ENCODE results near the gene TMEM163.
A peak's percentile ranks its signal among the peaks of the same experiment; 100 is the strongest.

The TMEM163 gene

DNA sequence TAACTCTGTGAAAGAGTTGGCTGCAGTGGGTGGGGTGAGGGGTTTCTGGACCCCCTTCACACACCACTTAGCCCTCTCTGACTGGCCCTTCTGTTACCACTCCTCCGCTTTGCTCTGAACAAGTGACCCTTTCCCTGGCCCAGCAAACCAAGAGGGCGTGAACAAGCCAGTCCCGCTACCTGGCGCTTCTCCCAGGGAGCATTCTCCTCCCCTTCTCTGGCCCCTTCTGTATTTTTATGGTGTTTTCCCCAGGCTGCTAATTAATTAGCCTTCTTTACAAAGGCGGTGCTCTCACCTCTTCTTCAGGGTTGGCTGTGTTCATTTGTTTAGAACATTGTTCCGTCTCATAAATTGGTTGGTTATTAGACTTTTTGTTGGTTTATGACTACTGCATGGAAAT is 284.8 kb downstream of the TMEM163 start:
- no peak for DNase-seq (ENCODE audit: low read depth)
- no peak overlapping the region for H3K4me3 ChIP-seq (ENCODE audit: low read depth, low read length)

DNA sequence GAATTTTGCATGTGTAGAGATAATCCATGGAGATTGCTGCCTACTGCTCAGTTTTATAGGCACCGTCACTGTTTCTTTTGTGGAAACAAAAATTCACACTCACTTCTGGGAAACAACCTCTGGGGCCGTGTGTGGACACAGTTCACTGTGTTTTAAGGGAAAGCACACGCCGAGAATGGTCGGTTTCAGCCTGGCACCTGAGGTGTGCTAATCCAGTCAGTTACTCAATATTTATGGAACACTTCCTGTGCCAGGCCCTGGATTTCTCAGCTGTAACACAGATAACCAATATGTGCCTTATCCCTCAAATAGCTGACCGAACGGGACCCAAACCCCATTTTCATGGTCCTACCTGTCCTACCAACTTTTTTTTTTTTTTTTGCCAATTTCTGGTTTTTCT is 285.3 kb downstream of the TMEM163 start:
- H3K4me3 ChIP-seq (ENCODE audit: low read depth, low read length) = no peak overlapping the region
- no peak for DNase-seq (ENCODE audit: low read depth)

DNA sequence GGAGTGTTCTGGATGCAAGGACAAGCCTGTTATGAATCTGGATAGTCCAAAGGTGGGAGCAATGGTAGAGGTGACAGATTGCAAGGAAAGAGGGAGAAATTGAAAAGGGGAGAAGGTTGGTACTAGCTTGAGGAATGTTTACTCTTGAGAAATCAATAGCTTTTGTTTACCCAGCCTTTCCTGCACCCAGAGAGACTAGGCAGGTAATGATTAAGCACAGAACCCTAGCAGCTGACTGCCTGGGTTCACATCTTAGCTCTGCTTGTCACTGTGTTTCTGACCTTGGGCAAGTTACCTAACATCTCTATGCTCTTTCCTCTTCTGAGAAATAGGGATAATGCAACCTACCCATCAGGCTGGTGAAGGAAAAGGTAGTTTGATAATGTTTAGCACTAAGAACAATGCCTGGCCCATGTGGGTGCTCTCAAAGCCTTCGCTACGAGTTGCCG is 286.3 kb downstream of the TMEM163 start:
- H3K4me3 ChIP-seq (ENCODE audit: low read depth, low read length) = no peak overlapping the region
- DNase-seq (ENCODE audit: low read depth) = no peak

DNA sequence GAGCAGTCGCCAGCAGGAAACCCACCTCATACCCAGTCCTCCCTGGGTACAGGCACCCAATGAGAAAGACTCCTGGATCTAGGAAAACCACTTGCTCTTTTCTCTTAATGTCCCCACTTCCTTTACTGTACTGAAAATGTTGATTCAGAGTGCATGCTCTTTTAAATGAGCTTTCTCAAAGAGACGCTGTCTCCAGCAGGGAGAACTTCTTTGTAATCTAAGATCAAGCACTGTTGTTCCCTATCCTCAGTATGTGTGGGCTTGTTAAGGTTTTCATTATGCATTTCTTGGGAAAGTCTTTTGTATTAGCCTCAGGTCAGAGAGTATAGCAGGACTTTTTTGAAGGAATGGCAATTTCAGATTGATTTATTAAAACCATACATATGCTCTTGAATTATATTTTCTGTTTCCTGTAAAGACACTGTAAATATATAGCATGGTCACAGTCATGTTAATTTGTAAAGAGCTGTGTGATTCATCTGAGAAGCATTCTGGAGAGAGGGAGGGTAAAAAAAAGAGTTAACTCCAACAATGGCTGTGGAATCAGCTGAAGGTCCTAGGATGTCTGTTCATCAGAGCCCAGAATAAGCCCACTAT is 286.9 kb downstream of the TMEM163 start:
- no peak overlapping the region for H3K4me3 ChIP-seq (ENCODE audit: low read depth, low read length)
- DNase-seq (ENCODE audit: low read depth) = no peak

DNA sequence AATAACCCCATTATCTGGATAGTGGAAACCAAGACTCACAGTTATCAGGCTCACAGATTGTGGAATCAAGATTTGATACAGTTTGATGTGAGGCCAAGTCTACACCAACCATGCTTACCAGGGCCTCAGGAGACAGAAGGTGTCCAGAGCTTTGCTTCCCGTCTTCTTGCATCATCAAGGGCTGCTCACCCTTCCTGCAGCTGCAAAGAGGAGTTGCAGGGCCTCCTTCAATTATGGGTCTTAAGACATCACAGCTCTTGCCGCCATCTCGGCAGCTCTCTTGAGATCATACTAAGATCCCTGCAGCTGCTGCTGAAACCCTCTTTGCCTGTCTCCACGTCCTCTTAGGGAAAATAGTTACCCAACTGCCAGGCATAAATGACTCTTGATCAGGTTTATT is 288.9 kb downstream of the TMEM163 start:
- H3K4me3 ChIP-seq (ENCODE audit: low read depth, low read length) = no peak overlapping the region
- peak; percentile 56 for DNase-seq (ENCODE audit: low read depth)

DNA sequence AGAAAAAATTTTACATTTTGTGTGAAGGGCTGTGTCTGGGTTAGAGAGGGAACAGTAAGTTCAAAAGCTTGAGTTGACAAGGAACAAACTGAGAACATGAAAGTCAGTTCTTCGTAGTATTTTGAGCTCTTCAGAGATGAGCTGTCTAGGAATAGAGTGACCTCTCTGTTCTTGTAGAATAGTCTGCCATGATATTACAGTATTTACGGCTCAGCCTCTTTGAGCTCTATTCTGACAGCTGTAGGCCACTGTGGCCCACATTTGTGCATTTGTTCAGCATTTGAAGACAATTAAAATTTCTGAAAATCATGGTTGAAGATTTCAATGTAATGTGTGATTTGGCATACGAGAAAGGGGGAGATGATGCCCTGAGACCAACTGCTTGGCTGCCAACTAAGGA is 292.1 kb downstream of the TMEM163 start:
- H3K4me3 ChIP-seq (ENCODE audit: low read depth, low read length) = no peak overlapping the region
- DNase-seq (ENCODE audit: low read depth) = no peak

DNA sequence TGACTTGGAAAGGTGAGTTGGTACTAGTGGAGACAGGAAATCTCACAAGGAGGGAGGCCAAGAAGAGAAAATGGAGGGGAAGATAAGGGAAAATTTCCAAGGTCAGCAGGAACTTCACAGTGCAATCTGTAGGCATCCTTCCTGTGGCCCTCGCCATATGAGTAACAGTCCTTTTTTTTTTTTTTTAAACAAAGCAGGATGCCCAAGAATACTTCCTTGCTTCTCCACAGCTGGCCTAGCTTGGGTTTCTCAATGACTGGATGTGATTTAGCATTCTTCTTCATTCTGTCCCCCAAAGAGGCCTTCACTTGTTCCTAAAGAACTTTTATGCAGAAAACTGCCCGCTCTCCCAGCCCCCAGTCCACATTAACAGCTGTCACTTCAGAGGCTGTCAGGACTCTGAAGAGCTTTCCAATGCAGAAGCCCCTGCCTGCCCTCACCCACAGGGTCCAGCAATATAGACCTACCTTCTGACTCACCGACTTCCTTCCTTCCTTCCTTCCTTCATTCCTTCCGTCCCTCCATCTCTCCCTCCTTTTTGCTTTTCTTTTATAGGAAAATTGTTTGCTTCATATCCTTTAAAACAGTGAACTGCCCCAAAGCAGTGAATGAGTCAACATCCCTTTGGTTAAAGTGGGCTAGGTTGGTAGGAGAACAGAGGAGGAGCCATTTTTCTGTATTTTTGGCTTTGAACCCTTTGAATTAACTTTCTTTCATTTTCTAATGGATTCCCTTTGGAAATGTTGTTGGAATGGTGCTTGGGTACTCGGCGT is 292.9 kb downstream of the TMEM163 start:
- no peak for DNase-seq (ENCODE audit: low read depth)
- no peak overlapping the region for H3K4me3 ChIP-seq (ENCODE audit: low read depth, low read length)

DNA sequence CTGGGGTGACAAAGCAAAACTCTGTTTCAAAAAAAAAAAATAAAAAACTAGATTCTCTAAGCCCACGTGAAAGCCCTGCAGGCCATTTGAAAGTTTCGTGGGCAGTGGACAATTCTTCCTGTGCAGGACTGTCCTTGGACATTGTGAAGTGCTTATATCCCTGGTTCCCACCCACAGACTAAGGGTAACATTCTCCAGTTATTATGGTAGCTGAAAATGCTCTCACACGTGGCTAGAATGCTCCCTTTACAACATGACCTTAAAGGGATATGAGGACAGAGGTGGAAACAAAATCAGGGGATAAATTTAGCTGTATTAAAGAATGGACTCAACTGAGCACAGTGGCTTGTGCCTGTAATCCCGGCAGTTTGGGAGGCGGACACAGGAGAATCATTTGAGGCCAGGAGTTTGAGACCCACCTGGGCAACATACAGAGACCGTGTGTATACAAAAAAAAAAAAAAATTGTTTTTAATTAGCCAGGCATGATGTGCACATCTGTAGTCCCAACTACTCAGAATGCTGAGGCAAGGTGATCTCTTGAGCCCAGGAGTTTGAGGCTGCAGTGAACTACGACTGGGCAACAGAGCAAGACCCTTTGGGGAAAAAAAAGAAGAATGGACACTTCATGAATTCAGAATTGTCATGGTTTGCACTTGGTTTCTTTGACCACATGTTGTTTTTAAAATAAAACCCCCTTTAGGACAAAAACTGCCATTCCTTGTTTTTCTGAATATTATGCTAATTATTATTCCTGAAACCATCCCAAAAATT is 297.1 kb downstream of the TMEM163 start:
- no peak for DNase-seq (ENCODE audit: low read depth)
- no peak overlapping the region for H3K4me3 ChIP-seq (ENCODE audit: low read depth, low read length)

DNA sequence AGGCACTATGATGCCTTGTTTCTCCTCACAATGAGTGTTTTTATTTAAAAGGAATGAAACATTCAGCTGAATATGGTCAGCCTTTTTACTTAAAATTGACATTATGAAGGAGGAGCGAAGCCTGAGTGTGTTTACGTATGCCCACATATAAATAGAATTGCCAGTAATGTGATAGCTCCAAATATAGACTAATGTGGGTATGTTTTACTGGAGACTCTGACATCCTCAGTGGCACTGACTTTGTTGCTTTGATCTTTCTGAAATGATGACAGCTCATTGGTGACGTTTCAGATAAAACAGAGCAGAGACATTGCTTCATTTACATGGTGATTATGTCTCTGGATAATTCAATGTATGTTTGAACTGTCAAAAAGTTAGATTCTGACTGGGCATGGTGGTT is 297.9 kb downstream of the TMEM163 start:
- no peak overlapping the region for H3K4me3 ChIP-seq (ENCODE audit: low read depth, low read length)
- DNase-seq (ENCODE audit: low read depth) = no peak

DNA sequence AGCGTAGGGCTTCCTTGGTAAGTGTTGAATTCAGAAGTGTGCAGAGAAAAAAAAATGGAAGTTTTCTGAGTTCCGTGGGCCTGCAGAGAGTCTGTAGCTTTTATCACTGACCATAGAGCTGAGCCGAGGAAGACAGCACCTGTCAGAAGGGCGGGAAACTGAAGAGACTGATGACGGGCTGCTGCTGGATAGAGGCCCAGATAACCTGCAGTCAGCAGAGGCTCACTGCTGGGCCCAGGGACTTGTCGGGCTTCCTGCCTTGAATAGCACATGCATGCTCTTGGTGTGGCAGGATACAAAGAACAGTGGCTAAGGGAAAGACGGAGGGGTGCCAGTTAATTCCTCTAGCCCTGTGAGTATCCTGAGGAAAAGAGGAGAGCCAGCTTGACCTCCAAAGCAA is 298.5 kb downstream of the TMEM163 start:
- H3K4me3 ChIP-seq (ENCODE audit: low read depth, low read length) = no peak overlapping the region
- no peak for DNase-seq (ENCODE audit: low read depth)

DNA sequence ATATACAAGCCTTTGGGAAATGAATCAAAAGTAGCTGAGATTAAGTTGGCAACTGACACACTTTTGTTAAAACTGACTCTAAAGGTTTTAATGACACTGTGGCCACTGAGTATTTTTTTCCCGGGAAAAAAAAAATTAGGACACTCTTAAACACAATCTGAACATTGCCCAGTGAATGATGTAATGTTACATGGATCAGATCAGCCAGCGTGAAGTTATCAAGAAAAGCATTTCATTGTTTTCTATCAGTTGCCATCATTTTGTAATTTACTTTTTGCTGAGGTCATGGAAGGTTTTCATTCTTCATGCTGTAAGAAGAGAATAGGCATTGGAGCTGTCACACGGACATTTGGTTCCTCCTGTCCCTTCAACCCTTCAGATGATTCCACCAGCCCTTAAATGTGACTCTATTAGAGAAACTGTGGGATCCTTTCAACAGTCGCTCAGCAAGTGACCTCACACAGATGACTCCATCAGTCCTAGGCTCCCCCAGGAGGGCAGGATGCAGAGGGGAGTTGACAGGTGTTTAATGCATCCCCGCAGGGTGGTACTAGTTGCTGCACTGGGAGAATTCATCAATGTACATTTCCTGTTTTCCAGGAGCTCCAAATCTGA is 300.7 kb downstream of the TMEM163 start:
- no peak overlapping the region for H3K4me3 ChIP-seq (ENCODE audit: low read depth, low read length)
- DNase-seq (ENCODE audit: low read depth) = no peak

DNA sequence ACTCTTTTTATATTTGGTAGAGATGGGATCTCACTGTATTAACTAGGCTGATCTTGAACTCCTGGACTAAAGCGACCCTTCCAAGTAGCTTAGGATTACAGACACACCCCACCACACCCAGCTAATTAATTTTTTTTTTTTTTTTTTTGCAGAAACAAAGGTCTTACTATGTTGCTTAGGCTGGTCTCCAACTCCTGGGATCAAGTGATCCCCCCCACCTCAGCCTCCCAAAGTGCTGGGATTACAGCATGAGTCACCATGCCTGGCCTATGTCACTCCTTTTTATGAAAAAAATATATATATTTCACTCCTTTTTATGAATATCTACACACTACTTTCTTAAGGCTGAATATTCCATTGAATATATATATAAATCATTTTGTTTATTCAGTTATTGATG is 302.2 kb downstream of the TMEM163 start:
- no peak overlapping the region for H3K4me3 ChIP-seq (ENCODE audit: low read depth, low read length)
- no peak for DNase-seq (ENCODE audit: low read depth)

DNA sequence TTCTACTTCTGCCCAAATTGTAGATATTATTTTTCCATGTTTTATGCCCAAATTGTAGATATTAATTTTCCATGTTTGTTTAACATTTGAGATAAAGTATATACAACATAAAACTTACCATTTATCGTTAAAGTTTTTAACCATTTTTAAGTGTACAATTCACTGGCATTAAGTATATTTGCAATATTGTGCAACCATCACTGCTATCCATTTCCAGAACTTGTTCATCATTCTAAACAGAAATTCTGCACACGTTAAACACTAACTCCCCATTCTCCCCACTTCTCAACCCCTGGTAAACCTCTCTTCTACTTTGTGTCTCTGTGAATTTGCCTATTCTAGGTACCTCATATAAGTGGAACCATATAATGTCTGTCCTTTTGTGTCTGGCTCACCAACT is 302.8 kb downstream of the TMEM163 start:
- DNase-seq (ENCODE audit: low read depth) = no peak
- H3K4me3 ChIP-seq (ENCODE audit: low read depth, low read length) = no peak overlapping the region

DNA sequence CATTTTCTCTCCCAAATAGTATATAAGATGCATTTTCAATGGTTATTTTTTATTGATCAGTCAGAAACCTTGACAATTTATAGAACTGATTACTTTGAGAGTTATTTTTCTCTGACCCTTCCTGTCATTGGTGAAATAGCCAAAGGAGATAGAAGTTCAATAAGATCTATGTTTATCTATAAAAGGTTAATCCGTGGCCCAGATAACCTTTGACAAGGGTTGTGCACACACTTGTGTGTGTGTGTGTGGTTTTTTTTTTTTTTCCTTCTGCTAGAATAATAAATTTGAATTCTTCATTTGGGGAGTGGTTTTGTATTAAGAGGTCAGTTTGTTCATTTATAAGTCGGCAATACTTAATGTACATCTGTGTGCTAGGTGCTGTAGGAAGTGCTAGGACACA is 304.9 kb downstream of the TMEM163 start:
- no peak overlapping the region for H3K4me3 ChIP-seq (ENCODE audit: low read depth, low read length)
- DNase-seq (ENCODE audit: low read depth) = no peak

DNA sequence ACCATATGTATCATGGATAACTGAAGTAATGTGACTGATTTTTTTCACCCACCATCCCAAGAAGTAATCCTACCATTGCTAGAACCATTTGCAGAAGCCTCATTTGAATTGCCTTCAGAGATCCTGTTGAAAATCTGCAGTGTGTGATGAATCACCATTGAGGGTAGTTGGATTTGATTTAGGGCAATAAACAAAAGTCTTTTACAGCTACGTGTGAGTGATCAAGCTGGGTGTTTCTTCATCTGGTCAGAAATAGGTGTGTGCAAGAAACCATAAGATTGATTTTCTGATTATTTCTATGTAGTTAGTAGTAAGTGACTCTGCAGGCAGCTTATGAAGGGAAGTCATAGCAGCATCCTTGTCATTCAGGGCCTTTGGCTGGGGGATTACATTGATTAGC is 305.4 kb downstream of the TMEM163 start:
- no peak for DNase-seq (ENCODE audit: low read depth)
- no peak overlapping the region for H3K4me3 ChIP-seq (ENCODE audit: low read depth, low read length)

DNA sequence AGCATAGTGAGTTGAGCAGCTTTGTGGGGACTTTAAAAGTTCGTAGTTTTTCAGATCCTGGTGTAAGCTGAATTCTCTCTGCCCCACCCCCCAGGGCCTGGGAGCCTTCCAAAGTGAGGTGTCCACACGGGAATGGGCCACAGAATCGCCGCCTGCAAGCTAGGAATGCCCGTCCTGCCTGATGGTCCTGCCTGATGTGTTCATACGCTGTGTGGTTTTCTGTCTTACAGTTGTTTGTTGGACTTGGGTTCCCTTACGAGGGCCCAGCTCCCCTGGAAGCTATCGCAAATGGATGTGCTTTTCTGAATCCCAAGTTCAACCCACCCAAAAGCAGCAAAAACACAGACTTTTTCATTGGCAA is 306.2 kb downstream of the TMEM163 start:
- H3K4me3 ChIP-seq (ENCODE audit: low read depth, low read length) = no peak overlapping the region
- no peak for DNase-seq (ENCODE audit: low read depth)

DNA sequence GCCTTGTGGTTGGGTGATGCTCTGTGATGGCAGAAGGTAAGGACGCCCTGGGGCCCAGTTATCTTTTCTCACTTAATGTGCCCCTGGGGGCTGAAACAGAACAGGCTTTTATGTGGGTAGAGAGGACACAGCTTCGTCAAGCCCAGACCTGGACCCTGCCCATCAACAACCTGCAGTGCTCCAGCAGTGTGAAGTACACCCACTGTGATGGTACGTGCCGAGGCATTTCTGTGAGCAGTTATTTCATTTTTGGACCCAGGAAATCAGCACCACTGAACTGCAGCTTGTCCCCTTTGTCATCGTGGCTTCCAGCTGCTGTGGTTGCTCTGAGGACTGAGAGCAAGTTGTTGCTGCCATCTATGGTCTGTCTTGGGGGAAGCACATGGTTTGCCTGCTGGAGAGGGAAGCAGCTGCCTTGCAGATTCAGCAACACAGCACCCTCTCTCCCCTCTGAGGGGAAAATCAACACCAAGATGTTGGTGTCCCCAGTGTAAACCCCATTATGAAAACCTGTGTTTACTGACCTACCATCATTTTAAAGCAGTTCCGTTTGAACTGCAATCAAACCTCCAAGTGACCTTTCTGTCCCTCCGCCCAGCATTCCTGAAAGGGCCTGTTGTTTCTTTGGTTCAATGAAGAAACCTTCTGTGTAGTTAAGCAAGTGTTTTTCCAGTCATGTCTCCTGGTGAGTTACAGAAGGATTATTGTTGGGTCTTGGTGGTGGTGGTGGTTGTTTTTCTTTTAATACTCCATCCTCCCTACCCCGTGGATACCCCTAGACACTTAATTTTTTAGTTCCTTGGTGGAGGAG is 306.8 kb downstream of the TMEM163 start:
- peak; percentile 53 for DNase-seq (ENCODE audit: low read depth)
- no peak overlapping the region for H3K4me3 ChIP-seq (ENCODE audit: low read depth, low read length)

DNA sequence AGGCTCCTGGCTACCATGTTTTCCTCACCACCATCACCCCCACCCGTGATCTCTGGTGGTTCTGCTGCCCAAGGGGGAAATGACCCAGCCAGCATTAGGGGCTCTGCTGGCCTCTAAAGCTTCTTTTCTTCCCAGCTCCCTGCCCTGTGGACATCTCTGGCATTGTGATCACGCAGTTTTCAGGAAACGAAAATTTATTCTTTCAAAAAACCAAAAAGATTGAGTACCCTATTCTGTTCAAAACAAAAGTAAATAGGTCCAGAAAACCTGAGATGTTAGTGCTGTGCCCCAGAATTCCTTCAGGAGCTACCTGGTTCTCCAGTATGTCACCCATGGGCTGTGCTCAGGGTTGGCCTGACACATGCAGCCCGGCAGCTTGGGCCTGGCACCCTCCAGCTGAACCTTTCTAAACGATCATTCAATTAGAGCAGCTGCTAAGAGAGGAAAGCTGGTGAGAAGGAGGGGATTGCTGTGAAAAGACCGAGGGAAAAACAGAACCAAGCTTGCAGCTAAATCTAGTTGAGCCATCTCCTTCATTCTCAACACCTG is 307.4 kb downstream of the TMEM163 start:
- no peak overlapping the region for H3K4me3 ChIP-seq (ENCODE audit: low read depth, low read length)

DNA sequence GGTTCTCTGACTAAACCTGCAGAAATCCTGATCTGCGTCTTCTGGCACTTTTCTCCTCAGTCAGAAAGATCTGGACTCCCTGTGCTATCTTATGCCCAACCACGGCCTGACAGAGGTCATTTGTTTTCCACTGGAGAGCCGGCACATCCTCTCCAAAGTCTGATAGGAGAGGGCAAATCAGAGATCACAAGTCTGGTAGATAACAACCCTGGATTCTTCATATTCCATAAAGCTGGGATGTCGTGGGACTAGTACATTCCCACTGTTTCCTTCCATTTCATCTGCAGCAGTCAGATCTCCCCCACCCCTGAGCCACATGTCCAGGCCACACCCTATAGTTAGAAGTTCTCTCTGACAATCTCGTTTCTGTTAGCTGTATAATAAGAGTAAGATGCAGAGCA is 308.0 kb downstream of the TMEM163 start:
- no peak for DNase-seq (ENCODE audit: low read depth)
- no peak overlapping the region for H3K4me3 ChIP-seq (ENCODE audit: low read depth, low read length)

More for the DNA sequence above, 307.4 kb downstream of the TMEM163 start:
- no peak for DNase-seq (ENCODE audit: low read depth)

Measured in skeletal muscle cell (primary cell).